Loucy (cell line): ENCODE results near the gene RNF19B.

Source experiments
- H2AFZ ChIP-seq: fragments of 200-600 bp; sonication (generic); 2 replicates; pipeline ENCODE4 v1.6.0; 2016; ENCODE audit warnings: antibody characterized with exemption, mild to moderate bottlenecking, low read length, moderate library complexity
- H3F3A ChIP-seq: fragments of 200-600 bp; 2 replicates; pipeline ENCODE4 v1.6.0; 2016; ENCODE audit warnings: antibody characterized with exemption, low read depth, mild to moderate bottlenecking
- H3K27me3 ChIP-seq: fragments of 200-600 bp; sonication (generic); 2 replicates; pipeline ENCODE4 v1.6.1; 2014; ENCODE audit warnings: low read length, mild to moderate bottlenecking; ENCODE audit not compliant: insufficient read depth, poor library complexity, severe bottlenecking
- H3K36me3 ChIP-seq: fragments of 200-600 bp; sonication (generic); 2 replicates; pipeline ENCODE4 v1.6.1; 2016; ENCODE audit warnings: low read length; ENCODE audit not compliant: insufficient read depth
- H3K4me1 ChIP-seq: fragments of 200-600 bp; sonication (generic); 2 replicates; pipeline ENCODE4 v1.5.1; 2014; ENCODE audit warnings: low read length, mild to moderate bottlenecking; ENCODE audit not compliant: insufficient read depth, poor library complexity, severe bottlenecking
- H3K4me2 ChIP-seq: fragments of 200-600 bp; sonication (generic); 2 replicates; pipeline ENCODE4 v1.6.0; 2014; ENCODE audit warnings: antibody characterized with exemption, low read length, low read depth, mild to moderate bottlenecking; ENCODE audit not compliant: poor library complexity, severe bottlenecking
- H3K4me3 ChIP-seq: fragments of 200-600 bp; sonication (generic); 2 replicates; pipeline ENCODE4 v1.5.1; 2014; ENCODE audit warnings: low read length, mild to moderate bottlenecking, mixed read lengths; ENCODE audit not compliant: poor library complexity, severe bottlenecking
- H3K79me2 ChIP-seq: fragments of 200-600 bp; sonication (generic); 2 replicates; pipeline ENCODE4 v1.6.1; 2014; ENCODE audit warnings: low read length; ENCODE audit not compliant: insufficient read depth
- H3K9ac ChIP-seq: fragments of 200-600 bp; sonication (generic); 2 replicates; pipeline ENCODE4 v1.6.0; 2014; ENCODE audit warnings: mild to moderate bottlenecking, low read depth, low read length, moderate library complexity; ENCODE audit not compliant: poor library complexity, severe bottlenecking
- H3K9me2 ChIP-seq: fragments of 200-600 bp; sonication (generic); replicated peaks from 2 replicates; pipeline ENCODE4 v1.6.1; 2016; ENCODE audit warnings: low read depth, low read length, mixed read lengths
- H3K9me3 ChIP-seq: fragments of 200-600 bp; sonication (generic); 2 replicates; pipeline ENCODE4 v1.6.1; 2014; ENCODE audit warnings: mild to moderate bottlenecking, antibody characterized with exemption, low read length, low read depth; ENCODE audit not compliant: insufficient read depth
- H4K20me1 ChIP-seq: fragments of 200-600 bp; sonication (generic); 2 replicates; pipeline ENCODE4 v1.6.0; 2014; ENCODE audit warnings: antibody characterized with exemption, low read length, mild to moderate bottlenecking; ENCODE audit not compliant: insufficient read depth, poor library complexity, severe bottlenecking
- EZH2phosphoT487 ChIP-seq: fragments of 200-600 bp; IDR thresholded peaks from 2 replicates; pipeline ENCODE4 v1.6.1; 2018; ENCODE audit warnings: antibody characterized with exemption, mild to moderate bottlenecking, moderate library complexity, borderline replicate concordance
- TF ChIP-seq, protein P1 (sequence below): fragments of 200-600 bp; sonication (generic); conservative IDR thresholded peaks from 2 replicates; pipeline ENCODE4 v1.5.1; 2014; ENCODE audit warnings: mild to moderate bottlenecking, antibody characterized with exemption, low read length

The RNF19B gene

DNA sequence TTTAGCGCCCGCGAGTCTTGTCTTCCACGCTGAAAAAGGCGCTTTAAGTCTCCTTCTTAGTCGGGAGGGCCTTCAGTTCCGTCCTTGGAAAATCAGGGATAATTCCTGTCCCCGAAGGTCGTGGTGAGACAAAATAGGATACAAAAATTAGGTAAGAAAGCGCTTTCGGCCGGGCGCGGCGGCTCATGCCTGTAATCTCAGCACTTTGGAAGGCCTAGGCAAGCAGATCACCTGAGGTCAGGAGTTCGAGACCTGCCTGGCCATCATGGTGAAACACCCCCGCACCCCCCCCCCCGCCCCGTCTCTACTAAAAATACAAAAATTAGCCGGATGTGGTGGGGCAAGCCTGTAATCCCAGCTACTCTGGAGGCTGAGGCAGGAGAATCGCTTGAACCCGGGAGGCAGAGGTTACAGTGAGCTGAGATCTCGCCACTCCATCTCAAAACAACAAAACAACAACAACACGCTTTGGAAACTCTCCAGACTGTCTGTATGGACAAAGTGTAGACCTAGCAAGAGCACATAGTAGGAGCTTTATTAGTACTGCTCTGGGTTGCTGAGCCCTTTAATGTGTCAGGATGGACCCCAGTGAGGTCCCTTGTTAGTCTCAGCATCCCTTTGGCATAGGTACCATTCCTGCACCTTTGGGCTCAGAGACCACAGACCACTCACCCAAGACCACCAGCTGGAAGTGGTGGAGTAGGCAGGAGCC, 62.6 kb downstream of the RNF19B start:
- no peak overlapping the region for H3K9ac ChIP-seq
- H4K20me1 ChIP-seq = no peaks in the 10 kb centered on the region
- H3K4me3 ChIP-seq = no peak overlapping the region
- no peak overlapping the region for H3K4me2 ChIP-seq
- no peaks in the 10 kb centered on the region for H3K4me1 ChIP-seq
- H2AFZ ChIP-seq = no peak overlapping the region
- no peaks in the 10 kb centered on the region for H3K9me3 ChIP-seq
- H3F3A ChIP-seq = no peaks in the 10 kb centered on the region
- H3K27me3 ChIP-seq = peaks cover 29% of the 10 kb centered on the region
- H3K79me2 ChIP-seq = no peaks in the 10 kb centered on the region
- no peaks in the 10 kb centered on the region for H3K9me2 ChIP-seq
- no peak for TF ChIP-seq EZH2phosphoT487
- TF ChIP-seq, protein P1, sequence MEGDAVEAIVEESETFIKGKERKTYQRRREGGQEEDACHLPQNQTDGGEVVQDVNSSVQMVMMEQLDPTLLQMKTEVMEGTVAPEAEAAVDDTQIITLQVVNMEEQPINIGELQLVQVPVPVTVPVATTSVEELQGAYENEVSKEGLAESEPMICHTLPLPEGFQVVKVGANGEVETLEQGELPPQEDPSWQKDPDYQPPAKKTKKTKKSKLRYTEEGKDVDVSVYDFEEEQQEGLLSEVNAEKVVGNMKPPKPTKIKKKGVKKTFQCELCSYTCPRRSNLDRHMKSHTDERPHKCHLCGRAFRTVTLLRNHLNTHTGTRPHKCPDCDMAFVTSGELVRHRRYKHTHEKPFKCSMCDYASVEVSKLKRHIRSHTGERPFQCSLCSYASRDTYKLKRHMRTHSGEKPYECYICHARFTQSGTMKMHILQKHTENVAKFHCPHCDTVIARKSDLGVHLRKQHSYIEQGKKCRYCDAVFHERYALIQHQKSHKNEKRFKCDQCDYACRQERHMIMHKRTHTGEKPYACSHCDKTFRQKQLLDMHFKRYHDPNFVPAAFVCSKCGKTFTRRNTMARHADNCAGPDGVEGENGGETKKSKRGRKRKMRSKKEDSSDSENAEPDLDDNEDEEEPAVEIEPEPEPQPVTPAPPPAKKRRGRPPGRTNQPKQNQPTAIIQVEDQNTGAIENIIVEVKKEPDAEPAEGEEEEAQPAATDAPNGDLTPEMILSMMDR = no peak
- H3K36me3 ChIP-seq = no peaks in the 10 kb centered on the region

DNA sequence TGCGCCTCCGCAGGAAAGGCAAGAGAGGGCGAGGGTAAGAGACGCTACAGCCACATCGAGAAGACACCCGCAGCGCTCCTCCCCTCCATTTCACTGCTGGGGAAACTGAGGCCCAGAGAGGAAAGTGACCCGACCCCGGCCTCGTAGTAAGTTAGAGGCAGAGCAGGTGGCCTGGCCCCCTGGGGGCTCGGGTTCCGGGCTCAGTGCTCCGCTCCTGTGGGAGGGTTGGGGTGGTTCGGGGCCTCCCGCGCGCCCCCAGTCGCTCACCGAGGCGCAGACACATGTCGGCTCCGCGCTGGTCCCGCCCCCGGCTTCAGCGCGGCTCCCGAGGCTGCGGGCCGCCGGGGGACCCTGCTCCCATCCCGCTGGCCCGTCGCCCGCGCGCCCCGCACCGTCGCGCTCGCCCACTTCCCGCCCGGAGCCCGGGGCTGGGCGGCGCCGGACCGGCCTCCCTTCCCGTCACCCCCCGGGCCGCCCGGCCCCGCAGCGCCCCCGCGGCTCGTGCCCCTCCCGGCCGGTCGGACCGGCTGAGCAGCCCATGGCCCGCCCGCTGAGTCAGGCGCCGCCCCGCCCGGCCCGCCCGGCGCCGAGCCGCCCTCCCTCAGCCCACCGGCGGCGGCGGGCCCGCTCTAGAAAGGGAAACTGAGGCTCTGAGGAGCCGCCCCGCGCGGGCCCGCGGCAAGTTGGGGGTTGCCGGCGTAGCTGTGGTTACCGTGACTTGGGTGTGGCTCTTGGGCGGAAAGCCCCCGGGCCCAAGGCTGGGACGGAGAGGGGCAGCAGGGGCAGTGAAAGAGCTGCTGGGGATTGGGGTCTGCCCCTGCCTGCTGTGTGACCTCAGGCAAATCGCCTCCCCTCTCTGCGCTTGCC, 63.4 kb downstream of the RNF19B start, which contains the start of gene TMEM54:
Gene TMEM54 (minus strand): TSS at position 434 of the 867 bp plus-strand sequence. CDS start 151 bp downstream, at position 283.
- H3K9me3 ChIP-seq = no peaks in the 10 kb centered on the region
- H3K9me2 ChIP-seq = no peaks in the 10 kb centered on the region
- H3K79me2 ChIP-seq = no peaks in the 10 kb centered on the region
- H3K9ac ChIP-seq = no peak within 1 kb of the TSS
- no peaks in the 10 kb centered on the region for H4K20me1 ChIP-seq
- TF ChIP-seq, protein P1 = no peak
- TF ChIP-seq EZH2phosphoT487 = no peak
- H3K36me3 ChIP-seq = no peaks in the 10 kb centered on the region
- H3K4me1 ChIP-seq = no peaks in the 10 kb centered on the region
- H3F3A ChIP-seq = no peaks in the 10 kb centered on the region
- H3K27me3 ChIP-seq = peaks cover 29% of the 10 kb centered on the region
- H3K4me2 ChIP-seq = no peak within 1 kb of the TSS
- no peak within 1 kb of the TSS for H2AFZ ChIP-seq
- no peak within 1 kb of the TSS for H3K4me3 ChIP-seq

DNA sequence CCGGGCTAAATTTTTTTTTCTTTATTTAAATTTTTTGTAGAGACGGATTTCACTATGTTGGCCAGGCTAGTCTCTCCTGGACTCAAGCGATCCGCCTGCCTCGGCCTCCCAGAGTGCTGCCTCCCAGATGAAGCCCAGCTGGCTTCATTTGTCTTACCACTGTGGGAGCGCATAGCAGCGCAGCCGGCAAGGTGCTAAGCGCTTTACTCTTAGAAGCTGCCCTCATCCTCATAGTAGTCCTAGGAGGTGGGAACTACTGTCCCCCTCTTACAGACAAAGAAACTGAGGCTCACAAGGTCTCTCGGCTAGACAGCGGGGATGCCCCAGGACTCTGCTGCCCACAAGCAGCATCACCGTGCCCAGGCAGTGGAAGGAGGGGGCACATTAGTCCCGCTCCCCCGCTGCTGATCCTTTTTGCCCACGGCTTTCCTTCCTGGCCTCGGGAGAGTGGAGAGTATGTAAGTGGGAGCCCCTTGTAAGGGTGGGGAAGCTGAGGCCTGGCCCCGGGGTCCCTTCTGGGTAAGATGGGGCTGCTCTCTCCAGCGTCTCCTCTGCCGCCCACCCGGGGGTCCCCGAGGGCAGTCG, 64.1 kb downstream of the RNF19B start:
- Histone ChIP-seq H3K4me3 (no peak overlapping the region), H3K36me3 (no peaks in the 10 kb centered on the region), H3K27me3 (peaks cover 29% of the 10 kb centered on the region), H3K9me2 (no peaks in the 10 kb centered on the region), H3F3A (no peaks in the 10 kb centered on the region), H2AFZ (no peak overlapping the region), H3K4me2 (no peak overlapping the region), H3K79me2 (no peaks in the 10 kb centered on the region), H4K20me1 (no peaks in the 10 kb centered on the region), H3K9me3 (no peaks in the 10 kb centered on the region), H3K9ac (no peak overlapping the region), H3K4me1 (no peaks in the 10 kb centered on the region)
- no peak for TF ChIP-seq EZH2phosphoT487
- TF ChIP-seq, protein P1 = no peak
